Measurements from ENCODE around the gene TGFB1I1. TPM values are rescaled to one million over a fixed set of nuclear protein-coding genes. Genes with fewer than 3 reads are reported as not detected.

TGFB1I1 gene
- total RNA-seq, 1 donor from 2014 or later, result 2.6 TPM

DNA sequence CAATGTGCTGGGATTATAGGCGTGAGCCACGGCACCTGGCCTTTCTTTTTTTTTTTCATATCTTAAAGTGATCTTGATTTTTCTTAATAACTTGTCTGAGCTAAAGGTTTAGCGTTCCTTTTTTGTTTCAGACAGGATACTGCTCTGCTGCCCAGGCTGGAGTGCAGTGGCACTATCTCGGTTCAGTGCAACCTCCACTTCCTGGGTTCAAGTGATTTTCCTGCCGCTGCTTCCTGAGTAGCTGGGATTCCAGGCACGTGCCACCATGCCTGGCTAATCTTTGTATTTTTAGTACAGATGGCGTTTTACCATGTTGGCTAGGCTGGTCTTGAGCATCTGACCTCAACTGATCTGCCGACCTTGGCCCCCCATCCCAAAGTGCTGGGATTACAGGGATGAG is 32.2 kb downstream of the TGFB1I1 start:
- Mint-ChIP-seq H3K4me3 (no peak overlapping the region), H3K36me3 (ENCODE audit: low read depth) (peaks cover 32% of the 10 kb centered on the region), H3K27ac (no peak overlapping the region), H3K9me3 (no peaks in the 10 kb centered on the region), H3K27me3 (no peaks in the 10 kb centered on the region), H3K4me1 (peaks cover 43% of the 10 kb centered on the region)
- intact Hi-C loops (cut with micrococcal nuclease), result no loop called here
- TF ChIP-seq, protein P1, sequence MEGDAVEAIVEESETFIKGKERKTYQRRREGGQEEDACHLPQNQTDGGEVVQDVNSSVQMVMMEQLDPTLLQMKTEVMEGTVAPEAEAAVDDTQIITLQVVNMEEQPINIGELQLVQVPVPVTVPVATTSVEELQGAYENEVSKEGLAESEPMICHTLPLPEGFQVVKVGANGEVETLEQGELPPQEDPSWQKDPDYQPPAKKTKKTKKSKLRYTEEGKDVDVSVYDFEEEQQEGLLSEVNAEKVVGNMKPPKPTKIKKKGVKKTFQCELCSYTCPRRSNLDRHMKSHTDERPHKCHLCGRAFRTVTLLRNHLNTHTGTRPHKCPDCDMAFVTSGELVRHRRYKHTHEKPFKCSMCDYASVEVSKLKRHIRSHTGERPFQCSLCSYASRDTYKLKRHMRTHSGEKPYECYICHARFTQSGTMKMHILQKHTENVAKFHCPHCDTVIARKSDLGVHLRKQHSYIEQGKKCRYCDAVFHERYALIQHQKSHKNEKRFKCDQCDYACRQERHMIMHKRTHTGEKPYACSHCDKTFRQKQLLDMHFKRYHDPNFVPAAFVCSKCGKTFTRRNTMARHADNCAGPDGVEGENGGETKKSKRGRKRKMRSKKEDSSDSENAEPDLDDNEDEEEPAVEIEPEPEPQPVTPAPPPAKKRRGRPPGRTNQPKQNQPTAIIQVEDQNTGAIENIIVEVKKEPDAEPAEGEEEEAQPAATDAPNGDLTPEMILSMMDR (IDR thresholded peaks at IDR 0.05), result no peak
- DNase-seq (no peak), ATAC-seq (ENCODE audit: low read depth) (no peak)
- CTCF ChIA-PET, result no interaction called here
- POLR2A ChIA-PET, result no interaction called here

DNA sequence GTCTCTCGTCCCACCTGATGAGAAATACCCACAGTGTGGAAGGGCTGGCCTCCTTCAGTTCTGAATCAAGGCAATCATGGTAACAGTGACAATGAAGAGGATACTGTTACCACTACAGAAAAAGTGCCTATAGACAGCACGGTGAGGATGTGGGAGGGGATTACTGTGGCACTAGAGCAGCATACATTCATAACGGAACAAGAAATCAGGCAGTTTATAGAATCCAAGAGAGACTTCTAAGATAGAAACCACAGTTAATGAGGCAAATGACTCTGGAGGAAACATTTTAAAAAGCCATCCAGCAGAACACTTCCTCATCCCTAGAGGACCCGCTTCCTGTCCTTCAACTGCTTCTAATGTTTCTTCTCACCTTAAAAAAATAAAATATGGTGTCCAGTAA is 33.5 kb downstream of the TGFB1I1 start:
- CTCF ChIA-PET, result no interaction called here
- TF ChIP-seq, protein P1 (IDR thresholded peaks at IDR 0.05), result no peak

DNA sequence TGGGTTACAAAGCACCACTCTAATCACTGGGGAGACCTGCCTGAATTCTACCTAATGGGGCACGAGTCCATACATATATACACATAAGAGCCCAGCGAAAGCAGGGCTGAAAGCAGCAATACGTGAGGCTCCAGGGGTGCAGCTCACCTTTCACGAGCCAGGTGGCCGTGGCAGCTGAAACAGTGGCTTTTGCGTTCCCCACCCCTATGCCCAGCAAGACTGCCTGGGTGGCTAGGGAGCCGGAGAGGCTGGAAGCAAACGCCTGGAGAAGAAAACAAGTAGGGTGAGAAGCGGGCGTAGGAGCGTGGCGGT is 35.6 kb downstream of the TGFB1I1 start:
- Mint-ChIP-seq H3K27ac (peak overlapping the region; percentile 94), H3K4me3 (peak overlapping the region; percentile 94), H3K9me3 (no peaks in the 10 kb centered on the region), H3K4me1 (peaks cover 55% of the 10 kb centered on the region), H3K36me3 (ENCODE audit: low read depth) (peaks cover 19% of the 10 kb centered on the region), H3K27me3 (no peaks in the 10 kb centered on the region)
- DNase-seq, result no peak
- CTCF ChIA-PET, result no interaction called here
- POLR2A ChIA-PET, result interaction anchor here (0.8 to 2.1 kb wide), 10 partner anchors 9 to 366 kb away, joined by 3 to 31 read pairs (median 6); partner anchors contain the start of genes AHSP, ARMC5 and ZNF267
- intact Hi-C loops (cut with micrococcal nuclease), result loop anchor here (5.0 kb wide), 1 partner anchor 205 kb away; a partner anchor contains a TSS
- TF ChIP-seq, protein P1 (IDR thresholded peaks at IDR 0.05), result no peak
- no peak for ATAC-seq (ENCODE audit: low read depth)

More for the DNA sequence above, 33.5 kb downstream of the TGFB1I1 start:
- intact Hi-C loops (cut with micrococcal nuclease), result loop anchor here (5.0 kb wide), 1 partner anchor 207 kb away; a partner anchor contains a TSS
- POLR2A ChIA-PET, result no interaction called here
- DNase-seq, result no peak
- H3K36me3 Mint-ChIP-seq (ENCODE audit: low read depth), result peaks cover 21% of the 10 kb centered on the region
- H3K4me1 Mint-ChIP-seq, result peaks cover 53% of the 10 kb centered on the region
- no peak for ATAC-seq (ENCODE audit: low read depth)
- no peaks in the 10 kb centered on the region for H3K27me3 Mint-ChIP-seq
- H3K9me3 Mint-ChIP-seq, result no peaks in the 10 kb centered on the region
- peak overlapping the region; percentile 73 for H3K27ac Mint-ChIP-seq
- no peak overlapping the region for H3K4me3 Mint-ChIP-seq

DNA sequence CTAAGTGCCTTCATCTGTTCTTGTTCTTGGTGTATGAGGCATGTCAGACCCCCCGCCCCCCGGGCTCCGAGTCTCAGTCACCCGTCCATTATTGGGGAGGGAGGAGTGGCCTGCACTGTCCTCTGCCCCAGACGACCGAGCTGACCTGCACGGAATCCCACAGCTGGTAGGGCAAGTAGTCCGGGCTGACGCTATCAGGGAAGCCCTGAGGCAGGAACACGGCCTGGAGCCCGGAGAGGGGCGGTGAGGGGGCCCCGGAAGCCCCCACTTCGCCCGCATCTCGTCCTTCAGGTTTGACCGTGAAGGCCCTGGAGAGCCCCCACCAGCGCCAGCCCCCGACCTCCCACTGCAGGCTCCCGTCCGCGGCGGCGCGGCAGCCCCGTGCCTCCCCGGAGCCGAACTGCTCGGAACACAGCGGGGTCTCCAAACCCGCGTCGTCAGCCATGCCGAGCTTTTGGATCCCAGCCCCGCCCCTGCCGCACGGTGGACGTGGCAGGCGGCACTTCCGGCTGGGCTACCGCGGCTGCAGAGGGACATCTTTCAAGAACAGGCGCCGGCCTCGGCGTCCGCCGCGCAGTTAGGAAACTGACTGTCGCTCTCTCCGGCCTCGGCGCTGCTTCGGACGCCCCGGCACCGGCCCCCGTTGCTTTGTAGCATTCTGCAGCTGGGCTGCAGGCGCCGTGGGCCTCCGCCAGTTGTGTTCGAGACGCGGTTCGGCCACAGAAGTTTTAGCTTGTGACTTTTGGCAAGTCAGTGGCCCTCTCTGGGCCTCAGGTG is 36.2 kb downstream of the TGFB1I1 start, which contains the start of gene RUSF1:
Gene RUSF1 (minus strand): TSS at position 463 of the 777 bp plus-strand sequence. CDS start 18 bp downstream, at position 445.
- peak; percentile 94 for ATAC-seq (ENCODE audit: low read depth)
- Mint-ChIP-seq H3K27me3 (no peaks in the 10 kb centered on the region), H3K4me3 (peak within 1 kb of the TSS; percentile 94), H3K4me1 (peaks cover 55% of the 10 kb centered on the region), H3K36me3 (ENCODE audit: low read depth) (peaks cover 19% of the 10 kb centered on the region), H3K9me3 (no peaks in the 10 kb centered on the region), H3K27ac (peak within 1 kb of the TSS; percentile 94)
- TF ChIP-seq, protein P1 (IDR thresholded peaks at IDR 0.05), result no peak
- DNase-seq, result peak; percentile 81
- intact Hi-C loops (cut with micrococcal nuclease), result loop anchor here (1.0 to 5.0 kb wide), 2 partner anchors 49 to 204 kb away; partner anchors contain the start of gene ARMC5
- POLR2A ChIA-PET, result interaction anchor here (0.6 to 2.1 kb wide), 12 partner anchors 10 to 366 kb away, joined by 3 to 31 read pairs (median 5); partner anchors contain the start of genes AHSP, ARMC5 and ZNF267
- CTCF ChIA-PET, result no interaction called here

DNA sequence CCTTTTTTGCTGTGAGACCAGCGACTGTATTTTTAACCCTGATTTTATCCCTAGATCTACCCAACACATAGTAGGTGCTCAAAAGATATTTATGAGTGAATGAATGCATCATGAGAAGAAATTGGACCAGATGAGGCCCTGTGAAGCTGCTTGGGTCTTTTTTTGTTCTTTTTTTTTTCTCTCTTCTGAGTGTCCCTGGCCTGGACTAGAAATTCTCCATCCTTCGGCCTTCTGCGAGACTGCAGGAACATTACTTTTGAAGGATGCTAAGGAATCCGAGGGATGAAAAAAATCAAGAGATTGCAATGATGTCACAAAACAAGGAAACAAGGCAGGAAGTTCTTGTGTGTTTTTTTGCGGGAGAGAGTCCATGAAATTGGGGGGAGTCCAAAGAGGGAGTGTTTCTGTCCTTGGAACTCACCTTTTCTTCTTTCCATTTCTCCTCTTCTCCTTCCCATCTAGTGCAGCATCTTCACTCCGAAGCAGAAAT is 36.8 kb downstream of the TGFB1I1 start:
- CTCF ChIA-PET, result no interaction called here
- peaks cover 55% of the 10 kb centered on the region for H3K4me1 Mint-ChIP-seq
- peaks cover 19% of the 10 kb centered on the region for H3K36me3 Mint-ChIP-seq (ENCODE audit: low read depth)
- DNase-seq (no peak), ATAC-seq (ENCODE audit: low read depth) (no peak)
- peak overlapping the region; percentile 94 for H3K4me3 Mint-ChIP-seq
- H3K27me3 Mint-ChIP-seq, result no peaks in the 10 kb centered on the region
- TF ChIP-seq, protein P1 (IDR thresholded peaks at IDR 0.05), result no peak
- no peaks in the 10 kb centered on the region for H3K9me3 Mint-ChIP-seq
- POLR2A ChIA-PET, result interaction anchor here (0.6 to 2.1 kb wide), 8 partner anchors 11 to 367 kb away, joined by 3 to 31 read pairs (median 6); partner anchors contain the start of gene ARMC5
- intact Hi-C loops (cut with micrococcal nuclease), result loop anchor here (1.0 to 5.0 kb wide), 2 partner anchors 49 to 204 kb away; partner anchors contain the start of gene ARMC5
- peak overlapping the region; percentile 94 for H3K27ac Mint-ChIP-seq

Data from activated B cell treated with CpG ODN at 0.5 μM for 24 hours (primary cell).